ENCODE data around the gene RNF208. TPM values are rescaled to one million over a fixed set of nuclear protein-coding genes. Genes with fewer than 3 reads are reported as not detected.
A peak's percentile ranks its signal among the peaks of the same experiment; 100 is the strongest.

Gene RNF208
- total and polyA plus RNA-seq, 9 of the 15 experiments (the other 6 are each of a cell fraction or from before 2014, with no cell fraction given): 0.15 to 6.9 (median 0.50) TPM; not detected in 2

GRCh38 chr9:137254624-137255447 lies 32.8 kb upstream of the RNF208 start, which contains the start of gene NELFB (continued):
- TF ChIP-seq, protein P1, sequence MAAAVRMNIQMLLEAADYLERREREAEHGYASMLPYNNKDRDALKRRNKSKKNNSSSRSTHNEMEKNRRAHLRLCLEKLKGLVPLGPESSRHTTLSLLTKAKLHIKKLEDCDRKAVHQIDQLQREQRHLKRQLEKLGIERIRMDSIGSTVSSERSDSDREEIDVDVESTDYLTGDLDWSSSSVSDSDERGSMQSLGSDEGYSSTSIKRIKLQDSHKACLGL (CRISPR knock-in tag; IDR thresholded peaks at IDR 0.05; ENCODE audit: borderline replicate concordance, poor library complexity, severe bottlenecking): no peak
- TF ChIP-seq FOXP1 (CRISPR knock-in tag; IDR thresholded peaks at IDR 0.05) (peak; percentile 46; the same call in 1 of the 2 replicates), BACH1 (tag; IDR thresholded peaks at IDR 0.05) (no peak), PRPF4 (IDR thresholded peaks at IDR 0.05; ENCODE audit: insufficient read depth, low read depth, low read length, poor library complexity, severe bottlenecking) (no peak), CHD1 (IDR thresholded peaks at IDR 0.05; ENCODE audit: low read length) (peak; percentile 92), POLR2AphosphoS2 (IDR thresholded peaks at IDR 0.05; ENCODE audit: low read length) (peak; percentile 53; the same call in 1 of the 2 replicates), ZBTB12 (CRISPR knock-in tag; IDR thresholded peaks at IDR 0.05) (no peak), ZNF143 (CRISPR knock-in tag; IDR thresholded peaks at IDR 0.05) (no peak), THRAP3 (IDR thresholded peaks at IDR 0.05; ENCODE audit: borderline replicate concordance) (no peak), RBM39 (optimal IDR thresholded peaks at IDR 0.05; ENCODE audit: low read depth, low read length) (no peak), MTA1 (IDR thresholded peaks at IDR 0.05; ENCODE audit: borderline replicate concordance) (no peak), ZNF263 (CRISPR knock-in tag; IDR thresholded peaks at IDR 0.05; ENCODE audit: borderline replicate concordance) (peak; percentile 23; the same call in 1 of the 2 replicates), ETV1 (tag; conservative IDR thresholded peaks at IDR 0.05; ENCODE audit: low read depth) (no peak), DNMT1 (IDR thresholded peaks at IDR 0.05) (no peak), HDAC1 (IDR thresholded peaks at IDR 0.05) (peak in 1 of 2 experiments; percentile 60; a peak in 2 of 4 replicates), ZNF444 (CRISPR knock-in tag; IDR thresholded peaks at IDR 0.05) (no peak), XRCC3 (IDR thresholded peaks at IDR 0.05) (no peak), HDGF (IDR thresholded peaks at IDR 0.05) (no peak), HMGN3 (IDR thresholded peaks at IDR 0.05; ENCODE audit: borderline replicate concordance, extremely low read depth, insufficient read length, low read depth, low read length) (peak; percentile 75), ILK (tag; IDR thresholded peaks at IDR 0.05; ENCODE audit: borderline replicate concordance, low read depth) (no peak)
- TF ChIP-seq, protein P2, sequence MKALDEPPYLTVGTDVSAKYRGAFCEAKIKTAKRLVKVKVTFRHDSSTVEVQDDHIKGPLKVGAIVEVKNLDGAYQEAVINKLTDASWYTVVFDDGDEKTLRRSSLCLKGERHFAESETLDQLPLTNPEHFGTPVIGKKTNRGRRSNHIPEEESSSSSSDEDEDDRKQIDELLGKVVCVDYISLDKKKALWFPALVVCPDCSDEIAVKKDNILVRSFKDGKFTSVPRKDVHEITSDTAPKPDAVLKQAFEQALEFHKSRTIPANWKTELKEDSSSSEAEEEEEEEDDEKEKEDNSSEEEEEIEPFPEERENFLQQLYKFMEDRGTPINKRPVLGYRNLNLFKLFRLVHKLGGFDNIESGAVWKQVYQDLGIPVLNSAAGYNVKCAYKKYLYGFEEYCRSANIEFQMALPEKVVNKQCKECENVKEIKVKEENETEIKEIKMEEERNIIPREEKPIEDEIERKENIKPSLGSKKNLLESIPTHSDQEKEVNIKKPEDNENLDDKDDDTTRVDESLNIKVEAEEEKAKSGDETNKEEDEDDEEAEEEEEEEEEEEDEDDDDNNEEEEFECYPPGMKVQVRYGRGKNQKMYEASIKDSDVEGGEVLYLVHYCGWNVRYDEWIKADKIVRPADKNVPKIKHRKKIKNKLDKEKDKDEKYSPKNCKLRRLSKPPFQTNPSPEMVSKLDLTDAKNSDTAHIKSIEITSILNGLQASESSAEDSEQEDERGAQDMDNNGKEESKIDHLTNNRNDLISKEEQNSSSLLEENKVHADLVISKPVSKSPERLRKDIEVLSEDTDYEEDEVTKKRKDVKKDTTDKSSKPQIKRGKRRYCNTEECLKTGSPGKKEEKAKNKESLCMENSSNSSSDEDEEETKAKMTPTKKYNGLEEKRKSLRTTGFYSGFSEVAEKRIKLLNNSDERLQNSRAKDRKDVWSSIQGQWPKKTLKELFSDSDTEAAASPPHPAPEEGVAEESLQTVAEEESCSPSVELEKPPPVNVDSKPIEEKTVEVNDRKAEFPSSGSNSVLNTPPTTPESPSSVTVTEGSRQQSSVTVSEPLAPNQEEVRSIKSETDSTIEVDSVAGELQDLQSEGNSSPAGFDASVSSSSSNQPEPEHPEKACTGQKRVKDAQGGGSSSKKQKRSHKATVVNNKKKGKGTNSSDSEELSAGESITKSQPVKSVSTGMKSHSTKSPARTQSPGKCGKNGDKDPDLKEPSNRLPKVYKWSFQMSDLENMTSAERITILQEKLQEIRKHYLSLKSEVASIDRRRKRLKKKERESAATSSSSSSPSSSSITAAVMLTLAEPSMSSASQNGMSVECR (CRISPR knock-in tag; IDR thresholded peaks at IDR 0.05): peak; percentile 69

Data from K562 (cell line).